Kidney (tissue), 14 donors: ENCODE measurements around the gene ADAMTSL2. TPM values are rescaled to one million over a fixed set of nuclear protein-coding genes. Genes with fewer than 3 reads are reported as not detected.

ENCODE experiments used
- DNase-seq, 5 donors: peaks; one replicate each; pipeline ENCODE4 v3.0.0-alpha.2; 2013 to 2020
- FAIRE-seq: peaks from 2 replicates; lab custom pipeline; 2012; peaks lifted over from hg19 to GRCh38; lab: Jason Lieb, UNC
- H3K27ac ChIP-seq, 2 donors: one replicate each; pipeline ENCODE4 v1.7.0; 2013; ENCODE audit warnings: low read depth in 2 of 2, low read length in 2 of 2, inconsistent platforms in 1 of 2
- H3K27me3 ChIP-seq: one replicate; pipeline ENCODE4 v1.7.1; 2013; ENCODE audit warnings: low read length, inconsistent platforms; ENCODE audit not compliant: control insufficient read depth, insufficient read depth
- H3K36me3 ChIP-seq, 3 donors: one replicate each; pipeline versions ENCODE4 v1.7.0 to v1.7.1; 2013; ENCODE audit warnings: low read length in 3 of 3, control low read depth in 1 of 3, inconsistent platforms in 1 of 3; ENCODE audit not compliant: insufficient read depth in 3 of 3, control insufficient read depth in 2 of 3
- H3K4me1 ChIP-seq, 3 donors: one replicate each; pipeline versions ENCODE4 v1.7.0 to v1.7.1; 2013; ENCODE audit warnings: low read length in 3 of 3, inconsistent platforms in 1 of 3, low read depth in 1 of 3; ENCODE audit not compliant: control insufficient read depth in 2 of 3, insufficient read depth in 2 of 3
- H3K4me3 ChIP-seq, 3 donors: one replicate each; pipeline versions ENCODE4 v1.7.0 to v1.8.1; 2013; ENCODE audit warnings: low read length in 3 of 3, control low read depth in 1 of 3, inconsistent platforms in 1 of 3
- H3K9ac ChIP-seq, 3 donors: one replicate each; pipeline versions ENCODE4 v1.7.0 to v1.7.1; 2013; ENCODE audit warnings: low read length in 3 of 3, control low read depth in 1 of 3, inconsistent platforms in 1 of 3
- H3K9me3 ChIP-seq, 3 donors: one replicate each; pipeline versions ENCODE4 v1.7.0 to v1.7.1; 2013; ENCODE audit warnings: low read length in 3 of 3, control low read depth in 1 of 3, inconsistent platforms in 1 of 3; ENCODE audit not compliant: control insufficient read depth in 2 of 3, insufficient read depth in 1 of 3
- intact Hi-C: fragments of 100-400 bp; cut with DNase I; formaldehyde crosslinking; loops from one replicate; pipeline ENCODE4 v1.11.1; 2022
- polyA plus RNA-seq: library from polyadenylated mRNA; stranded (reverse); fragments of 350-450 nt; fragmentation: Illumina TruSeq; extraction: RNeasy Lipid Tissue Mini Kit (QIAGEN cat#74804); gene quantifications from one replicate; pipeline ENCODE4 v1.2.3, GENCODE V29; 2014; ENCODE audit warnings: low read depth, low replicate concordance; ENCODE audit not compliant: insufficient read depth
- total RNA-seq: library from RNA; stranded (reverse); fragmentation: NEBNext Ultra II Directional; extraction: Animal tissue kit (Norgen Biotek cat#: 25700); gene quantifications from one replicate; pipeline ENCODE4 v1.2.1, GENCODE V29; 2021
- TF ChIP-seq, protein P1 (sequence below): IDR thresholded peaks from 3 replicates; pipeline ENCODE4 v1.5.1; 2012; ENCODE audit warnings: mild to moderate bottlenecking, moderate library complexity, borderline replicate concordance; ENCODE audit not compliant: insufficient read depth; ENCODE audit errors: extremely low read depth
- donor health status: control.
- donor health status: control.
- donor health status: control.
- donor health status: control.
- donor health status: control.
- donor health status: DM: yes; HTN: yes; CAD: no.
- donor health status: Normal renal cell carcinoma (clear cell type).

ADAMTSL2 gene
- total and polyA plus RNA-seq, 2 donors from 2014 or later = 20.0 to 32.1 TPM

DNA sequence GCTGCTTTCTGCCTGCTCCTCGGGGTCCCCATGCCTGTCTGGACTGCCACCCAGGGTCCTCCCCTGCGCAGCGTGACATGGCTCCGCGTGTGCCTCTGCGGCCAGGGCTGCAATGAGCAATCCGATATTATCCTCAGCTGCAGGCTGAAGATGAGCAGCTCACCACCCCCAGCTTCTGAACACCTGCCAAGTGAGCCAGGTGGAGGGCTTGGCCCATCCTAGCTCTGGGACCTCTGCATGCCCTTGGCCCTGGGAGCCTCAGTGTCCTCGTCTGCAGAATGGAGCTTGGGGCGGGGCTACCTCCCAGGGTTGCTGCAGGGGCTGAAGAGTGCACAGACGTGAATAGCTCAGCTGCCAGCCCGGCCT is 5.6 kb upstream of the ADAMTSL2 start:
- Histone ChIP-seq H3K9me3 (no peaks in the 10 kb centered on the region), H3K27ac (no peak overlapping the region), H3K9ac (no peak overlapping the region), H3K4me1 (peaks cover 5 to 45% (median 25%) of the 10 kb centered on the region in 3 donors), H3K4me3 (no peak overlapping the region), H3K27me3 (no peaks in the 10 kb centered on the region), H3K36me3 (no peaks in the 10 kb centered on the region)
- DNase-seq (no peak), FAIRE-seq (no peak)
- TF ChIP-seq, protein P1, sequence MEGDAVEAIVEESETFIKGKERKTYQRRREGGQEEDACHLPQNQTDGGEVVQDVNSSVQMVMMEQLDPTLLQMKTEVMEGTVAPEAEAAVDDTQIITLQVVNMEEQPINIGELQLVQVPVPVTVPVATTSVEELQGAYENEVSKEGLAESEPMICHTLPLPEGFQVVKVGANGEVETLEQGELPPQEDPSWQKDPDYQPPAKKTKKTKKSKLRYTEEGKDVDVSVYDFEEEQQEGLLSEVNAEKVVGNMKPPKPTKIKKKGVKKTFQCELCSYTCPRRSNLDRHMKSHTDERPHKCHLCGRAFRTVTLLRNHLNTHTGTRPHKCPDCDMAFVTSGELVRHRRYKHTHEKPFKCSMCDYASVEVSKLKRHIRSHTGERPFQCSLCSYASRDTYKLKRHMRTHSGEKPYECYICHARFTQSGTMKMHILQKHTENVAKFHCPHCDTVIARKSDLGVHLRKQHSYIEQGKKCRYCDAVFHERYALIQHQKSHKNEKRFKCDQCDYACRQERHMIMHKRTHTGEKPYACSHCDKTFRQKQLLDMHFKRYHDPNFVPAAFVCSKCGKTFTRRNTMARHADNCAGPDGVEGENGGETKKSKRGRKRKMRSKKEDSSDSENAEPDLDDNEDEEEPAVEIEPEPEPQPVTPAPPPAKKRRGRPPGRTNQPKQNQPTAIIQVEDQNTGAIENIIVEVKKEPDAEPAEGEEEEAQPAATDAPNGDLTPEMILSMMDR = no peak
- intact Hi-C loops = no loop called here

DNA sequence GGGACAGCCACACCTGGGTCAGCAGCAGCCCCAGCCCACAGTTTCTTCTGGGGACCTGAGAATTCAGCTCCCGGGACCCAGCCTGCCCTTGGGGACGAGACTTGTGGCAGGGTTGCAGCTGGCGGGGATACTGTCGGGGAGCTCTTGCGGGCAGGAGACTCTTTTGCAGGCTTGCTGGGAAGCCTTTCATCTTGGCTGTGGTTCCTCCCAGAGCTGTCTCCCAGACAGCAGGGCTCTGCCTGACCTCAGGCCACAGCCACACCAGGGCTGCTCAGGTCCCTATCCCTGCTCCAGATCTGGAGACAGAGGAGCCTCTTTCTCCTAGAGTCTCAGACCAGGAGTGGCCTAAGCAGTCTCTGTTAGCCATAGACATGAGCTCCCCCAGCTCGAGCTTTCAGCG is 5.0 kb upstream of the ADAMTSL2 start:
- H3K4me1 ChIP-seq = peaks cover 5 to 49% (median 29%) of the 10 kb centered on the region in 3 donors
- DNase-seq = no peak
- H3K4me3 ChIP-seq = no peak overlapping the region
- H3K9me3 ChIP-seq = no peaks in the 10 kb centered on the region
- no peak overlapping the region for H3K9ac ChIP-seq
- TF ChIP-seq, protein P1 = no peak
- H3K36me3 ChIP-seq = no peaks in the 10 kb centered on the region
- H3K27me3 ChIP-seq = no peaks in the 10 kb centered on the region
- H3K27ac ChIP-seq = no peak overlapping the region
- intact Hi-C loops = no loop called here
- no peak for FAIRE-seq

DNA sequence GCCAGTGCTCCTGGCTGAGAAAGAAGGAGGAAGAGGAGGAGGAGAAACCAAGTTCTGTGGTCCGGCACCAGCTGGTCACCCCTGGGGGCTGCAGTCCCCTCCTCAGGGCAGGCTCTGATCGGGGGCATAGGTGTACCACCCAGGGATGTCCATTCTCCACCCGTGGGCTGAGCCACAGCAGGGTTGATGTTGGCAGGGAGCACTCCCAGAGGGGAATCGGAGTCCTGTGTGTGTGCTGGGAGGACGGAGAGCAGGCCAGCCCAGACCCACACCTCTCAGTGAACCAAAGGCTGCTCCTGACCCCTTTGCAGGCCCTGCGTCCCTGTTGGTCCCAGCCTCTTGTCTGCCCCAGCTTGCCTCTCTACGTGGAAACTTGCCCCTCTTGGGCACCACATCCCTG is 4.6 kb upstream of the ADAMTSL2 start:
- H3K9ac ChIP-seq = no peak overlapping the region
- FAIRE-seq (no peak), DNase-seq (no peak)
- no peaks in the 10 kb centered on the region for H3K9me3 ChIP-seq
- TF ChIP-seq, protein P1 = no peak
- peaks cover 5 to 51% (median 29%) of the 10 kb centered on the region in 3 donors for H3K4me1 ChIP-seq
- no peaks in the 10 kb centered on the region for H3K27me3 ChIP-seq
- H3K36me3 ChIP-seq = no peaks in the 10 kb centered on the region
- intact Hi-C loops = no loop called here
- H3K27ac ChIP-seq = no peak overlapping the region
- H3K4me3 ChIP-seq = no peak overlapping the region

DNA sequence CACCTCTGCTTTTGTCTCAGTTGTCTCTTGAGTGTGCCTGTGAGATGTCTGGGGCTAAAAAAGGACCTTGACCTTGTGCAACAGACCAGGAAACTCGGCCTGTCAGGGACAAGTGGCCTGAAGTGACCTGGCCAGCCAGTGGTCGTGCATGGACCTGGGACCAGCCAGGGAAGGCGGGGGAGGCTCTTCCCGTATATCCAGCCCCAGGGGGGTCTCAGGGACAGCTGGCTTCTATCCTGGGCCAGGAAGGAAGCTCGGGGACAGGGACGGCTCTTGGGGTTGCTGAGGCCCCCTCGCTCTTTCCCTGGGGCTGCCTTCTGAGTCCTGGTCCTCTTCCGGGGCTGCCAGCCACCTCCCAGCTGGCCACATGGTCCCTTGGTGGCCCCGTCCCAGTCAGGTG is 3.2 kb upstream of the ADAMTSL2 start:
- DNase-seq (peak in 2 of 5 donors; percentile 41 to 60), FAIRE-seq (no peak)
- no peak overlapping the region for H3K9ac ChIP-seq
- no peaks in the 10 kb centered on the region for H3K9me3 ChIP-seq
- H3K27ac ChIP-seq = no peak overlapping the region
- TF ChIP-seq, protein P1 = no peak
- no peak overlapping the region for H3K4me3 ChIP-seq
- intact Hi-C loops = no loop called here
- no peaks in the 10 kb centered on the region for H3K36me3 ChIP-seq
- peaks cover 2 to 63% (median 29%) of the 10 kb centered on the region in 3 donors for H3K4me1 ChIP-seq
- H3K27me3 ChIP-seq = no peaks in the 10 kb centered on the region
